H9 (cell line): ENCODE results near the gene CSTPP1. TPM values are rescaled to one million over a fixed set of nuclear protein-coding genes. Genes with fewer than 3 reads are reported as not detected.

Experiments
- DNase-seq: peaks from one replicate; pipeline ENCODE4 v3.0.0-alpha.2; 2017
- H2AFZ ChIP-seq: one replicate; pipeline ENCODE4 v1.6.1; 2013; ENCODE audit warnings: mild to moderate bottlenecking, low read length, control low read depth, moderate library complexity
- H2AK5ac ChIP-seq: 2 replicates; pipeline ENCODE4 v1.6.1; 2013; ENCODE audit warnings: low read length, control low read depth, mixed read lengths; ENCODE audit not compliant: insufficient read length
- H2BK120ac ChIP-seq: one replicate; pipeline ENCODE4 v1.6.1; 2013; ENCODE audit warnings: low read depth, mild to moderate bottlenecking, low read length, control low read depth, inconsistent platforms; ENCODE audit not compliant: poor library complexity, severe bottlenecking
- H2BK12ac ChIP-seq: 2 replicates; pipeline ENCODE4 v1.6.1; 2013; ENCODE audit warnings: low read length, control low read depth, mixed read lengths, low read depth; ENCODE audit not compliant: insufficient read length
- H2BK15ac ChIP-seq: 2 replicates; pipeline ENCODE4 v1.6.1; 2013; ENCODE audit warnings: low read depth, low read length, control low read depth
- H2BK20ac ChIP-seq: one replicate; pipeline ENCODE4 v1.6.1; 2013; ENCODE audit warnings: low read depth, mild to moderate bottlenecking, low read length, control low read depth, inconsistent platforms; ENCODE audit not compliant: poor library complexity, severe bottlenecking
- H2BK5ac ChIP-seq: 2 replicates; pipeline ENCODE4 v1.6.1; 2013; ENCODE audit warnings: low read length, control low read depth, mixed read lengths; ENCODE audit not compliant: insufficient read length
- H3K14ac ChIP-seq: 2 replicates; pipeline ENCODE4 v1.6.1; 2013; ENCODE audit warnings: low read length, control low read depth; ENCODE audit not compliant: insufficient read depth
- H3K18ac ChIP-seq: 2 replicates; pipeline ENCODE4 v1.6.1; 2013; ENCODE audit warnings: low read depth, mild to moderate bottlenecking, mixed read lengths, low read length, control low read depth; ENCODE audit not compliant: insufficient read length
- H3K23ac ChIP-seq: 2 replicates; pipeline ENCODE4 v1.6.1; 2013; ENCODE audit warnings: low read length, control low read depth, mixed read lengths, low read depth; ENCODE audit not compliant: insufficient read length
- H3K23me2 ChIP-seq: 2 replicates; pipeline ENCODE4 v1.6.1; 2013; ENCODE audit warnings: low read depth, mild to moderate bottlenecking, mixed read lengths, low read length, control low read depth; ENCODE audit not compliant: insufficient read length, poor library complexity, severe bottlenecking
- H3K27ac ChIP-seq: 2 replicates; pipeline ENCODE4 v1.5.1; 2013; ENCODE audit warnings: low read length, control low read depth, mixed read lengths, low read depth; ENCODE audit not compliant: insufficient read length
- H3K27me3 ChIP-seq: 2 replicates; pipeline ENCODE4 v1.6.1; 2013; ENCODE audit warnings: low read length, control low read depth, inconsistent platforms; ENCODE audit not compliant: insufficient read depth
- H3K4ac ChIP-seq: 2 replicates; pipeline ENCODE4 v1.6.1; 2013; ENCODE audit warnings: low read depth, mild to moderate bottlenecking, control low read depth, inconsistent platforms, low read length, moderate library complexity
- H3K4me1 ChIP-seq: 2 replicates; pipeline ENCODE4 v1.6.1; 2013; ENCODE audit warnings: low read length, control low read depth, inconsistent platforms; ENCODE audit not compliant: insufficient read depth
- H3K4me2 ChIP-seq: 2 replicates; pipeline ENCODE4 v1.6.1; 2013; ENCODE audit warnings: low read length, control low read depth, mixed read lengths; ENCODE audit not compliant: insufficient read length, insufficient read depth
- H3K56ac ChIP-seq: 2 replicates; pipeline ENCODE4 v1.6.1; 2013; ENCODE audit warnings: low read depth, mild to moderate bottlenecking, mixed read lengths, low read length, control low read depth; ENCODE audit not compliant: insufficient read length
- H3K79me1 ChIP-seq: 2 replicates; pipeline ENCODE4 v1.6.1; 2013; ENCODE audit warnings: low read depth, mild to moderate bottlenecking, moderate library complexity, low read length, control low read depth, inconsistent platforms; ENCODE audit not compliant: insufficient read depth, poor library complexity, severe bottlenecking
- H3K79me2 ChIP-seq: 2 replicates; pipeline ENCODE4 v1.6.1; 2013; ENCODE audit warnings: low read length, control low read depth, inconsistent platforms; ENCODE audit not compliant: insufficient read depth
- H3K9ac ChIP-seq: 2 replicates; pipeline ENCODE4 v1.6.1; 2013; ENCODE audit warnings: low read length, control low read depth, mixed read lengths; ENCODE audit not compliant: insufficient read length; ENCODE audit errors: extremely low read depth
- H3K9me3 ChIP-seq: one replicate; pipeline ENCODE4 v1.6.1; 2013; ENCODE audit warnings: low read depth, low read length, inconsistent platforms; ENCODE audit not compliant: control insufficient read depth
- H3T11ph ChIP-seq: one replicate; pipeline ENCODE4 v1.6.1; 2013; ENCODE audit warnings: mild to moderate bottlenecking, low read length, control low read depth, inconsistent platforms
- H4K20me1 ChIP-seq: one replicate; pipeline ENCODE4 v1.6.1; 2013; ENCODE audit not compliant: control insufficient read depth, insufficient read length, insufficient read depth
- H4K5ac ChIP-seq: 2 replicates; pipeline ENCODE4 v1.6.1; 2013; ENCODE audit warnings: low read depth, mild to moderate bottlenecking, mixed read lengths, low read length, control low read depth; ENCODE audit not compliant: insufficient read length
- H4K8ac ChIP-seq: replicated peaks from 2 replicates; pipeline ENCODE4 v1.6.1; 2013; ENCODE audit warnings: low read length, control low read depth, mixed read lengths, low read depth; ENCODE audit not compliant: insufficient read length
- H4K91ac ChIP-seq: 2 replicates; pipeline ENCODE4 v1.6.1; 2013; ENCODE audit warnings: low read depth, mild to moderate bottlenecking, moderate library complexity, mixed read lengths, low read length, control low read depth; ENCODE audit not compliant: insufficient read length
- H3K27ac Mint-ChIP-seq, 3 experiments: 2 replicates in 2 of 3; 3 replicates in 1 of 3; pipeline ENCODE4 v1.8.0; 2020 to 2021; ENCODE audit warnings: mixed read lengths in 3 of 3, mild to moderate bottlenecking in 1 of 3, moderate library complexity in 1 of 3
- H3K27me3 Mint-ChIP-seq: 2 replicates; pipeline ENCODE4 v1.8.0; 2021; ENCODE audit warnings: low read depth, mild to moderate bottlenecking, moderate library complexity, mixed read lengths
- H3K36me3 Mint-ChIP-seq, 3 experiments: 2 replicates in 2 of 3; 3 replicates in 1 of 3; pipeline ENCODE4 v1.8.0; 2020 to 2021; ENCODE audit warnings: low read depth in 3 of 3, mixed read lengths in 3 of 3; ENCODE audit not compliant: insufficient read depth in 1 of 3
- H3K4me1 Mint-ChIP-seq, 2 experiments: 2 replicates each; pipeline ENCODE4 v1.8.0; 2020; ENCODE audit warnings: mixed read lengths in 2 of 2
- H3K4me3 Mint-ChIP-seq, 2 experiments: 2 replicates in 1 of 2; 3 replicates in 1 of 2; pipeline ENCODE4 v1.8.0; 2020 to 2021; ENCODE audit warnings: mild to moderate bottlenecking in 2 of 2, mixed read lengths in 2 of 2, moderate library complexity in 1 of 2
- H3K9me3 Mint-ChIP-seq, 2 experiments: 2 replicates in 1 of 2; 3 replicates in 1 of 2; pipeline ENCODE4 v1.8.0; 2020; ENCODE audit warnings: mild to moderate bottlenecking in 2 of 2, mixed read lengths in 2 of 2, moderate library complexity in 1 of 2
- WGBS: extraction: QIAGEN DNeasy Blood & Tissue Kit; methylation state at CpG from one replicate; pipeline ENCODE4 v1.1.7; 2013; ENCODE audit warnings: missing lambda C conversion rate, low lambda C conversion rate, mixed read lengths; ENCODE audit not compliant: insufficient read length; ENCODE audit errors: extremely low coverage; 5-methylcytosine and 5-hydroxymethylcytosine counted together
- total RNA-seq: library from RNA; stranded (reverse); gene quantifications from 2 replicates; pipeline ENCODE4 v1.2.1, GENCODE V29; 2021
- TF ChIP-seq, protein P1 (sequence below): fragments of 200-600 bp; sonication (generic); conservative IDR thresholded peaks from 3 replicates; pipeline ENCODE4 v1.8.0; 2021; ENCODE audit warnings: antibody characterized with exemption, mild to moderate bottlenecking

Gene CSTPP1
- total RNA-seq, 1 experiment from 2014 or later = 21.2 TPM

DNA sequence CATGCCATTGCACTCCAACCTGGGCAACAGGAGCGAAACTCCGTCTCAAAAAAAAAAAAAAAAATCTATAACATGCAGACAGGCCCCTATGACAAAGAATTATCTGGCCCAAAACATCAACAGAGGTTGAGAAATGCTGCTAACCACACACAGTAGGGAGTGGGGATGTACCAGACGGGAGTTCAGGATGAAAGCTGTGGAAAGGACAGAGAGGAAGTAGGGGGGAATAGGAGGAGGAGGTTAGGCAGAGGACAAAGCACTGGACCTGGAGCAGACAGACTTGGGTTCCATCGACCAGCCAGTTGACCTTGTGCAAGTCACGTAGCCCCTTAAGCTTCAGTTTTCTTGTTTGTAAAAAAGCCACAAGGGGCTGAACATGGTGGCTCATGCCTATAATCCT lies 30.8 kb upstream of the CSTPP1 start:
- H3K27me3 ChIP-seq = no peaks in the 10 kb centered on the region
- H3K18ac ChIP-seq = no peak overlapping the region
- Mint-ChIP-seq H3K27me3 (no peaks in the 10 kb centered on the region), H3K4me1 (peaks cover 53 to 54% of the 10 kb centered on the region in 2 experiments), H3K36me3 (peaks cover 0 to 1% (median 0%) of the 10 kb centered on the region in 3 experiments; a peak in 2 of 7 replicates), H3K27ac (peak overlapping the region in 1 of 3 experiments; percentile 46; a peak in 1 of 7 replicates), H3K4me3 (no peak overlapping the region), H3K9me3 (no peaks in the 10 kb centered on the region)
- no peaks in the 10 kb centered on the region for H3K79me1 ChIP-seq
- no peak overlapping the region for H3K56ac ChIP-seq
- no peak overlapping the region for H3K4ac ChIP-seq
- no peak overlapping the region for H4K91ac ChIP-seq
- no peaks in the 10 kb centered on the region; the same call in 1 of the 2 replicates for H3K79me2 ChIP-seq
- H3K9me3 ChIP-seq = no peaks in the 10 kb centered on the region
- no peaks in the 10 kb centered on the region for H4K20me1 ChIP-seq
- H2BK120ac ChIP-seq = no peak overlapping the region
- TF ChIP-seq, protein P1, sequence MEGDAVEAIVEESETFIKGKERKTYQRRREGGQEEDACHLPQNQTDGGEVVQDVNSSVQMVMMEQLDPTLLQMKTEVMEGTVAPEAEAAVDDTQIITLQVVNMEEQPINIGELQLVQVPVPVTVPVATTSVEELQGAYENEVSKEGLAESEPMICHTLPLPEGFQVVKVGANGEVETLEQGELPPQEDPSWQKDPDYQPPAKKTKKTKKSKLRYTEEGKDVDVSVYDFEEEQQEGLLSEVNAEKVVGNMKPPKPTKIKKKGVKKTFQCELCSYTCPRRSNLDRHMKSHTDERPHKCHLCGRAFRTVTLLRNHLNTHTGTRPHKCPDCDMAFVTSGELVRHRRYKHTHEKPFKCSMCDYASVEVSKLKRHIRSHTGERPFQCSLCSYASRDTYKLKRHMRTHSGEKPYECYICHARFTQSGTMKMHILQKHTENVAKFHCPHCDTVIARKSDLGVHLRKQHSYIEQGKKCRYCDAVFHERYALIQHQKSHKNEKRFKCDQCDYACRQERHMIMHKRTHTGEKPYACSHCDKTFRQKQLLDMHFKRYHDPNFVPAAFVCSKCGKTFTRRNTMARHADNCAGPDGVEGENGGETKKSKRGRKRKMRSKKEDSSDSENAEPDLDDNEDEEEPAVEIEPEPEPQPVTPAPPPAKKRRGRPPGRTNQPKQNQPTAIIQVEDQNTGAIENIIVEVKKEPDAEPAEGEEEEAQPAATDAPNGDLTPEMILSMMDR = no peak
- no peak for DNase-seq
- H3K14ac ChIP-seq = no peak overlapping the region
- H3K23ac ChIP-seq = no peak overlapping the region
- H4K8ac ChIP-seq = no peak overlapping the region
- H4K5ac ChIP-seq = no peak overlapping the region
- WGBS = no CpG with 5 or more reads among the region's 5 CpGs
- H3K23me2 ChIP-seq = no peaks in the 10 kb centered on the region
- no peak overlapping the region for H2BK12ac ChIP-seq
- H3K9ac ChIP-seq = no peak overlapping the region
- H2BK5ac ChIP-seq = no peak overlapping the region
- H3K27ac ChIP-seq = no peak overlapping the region
- no peak overlapping the region for H3T11ph ChIP-seq
- no peak overlapping the region for H2BK20ac ChIP-seq
- no peak overlapping the region for H2BK15ac ChIP-seq
- H3K4me1 ChIP-seq = peaks cover 3% of the 10 kb centered on the region; the same call in 1 of the 2 replicates
- H2AK5ac ChIP-seq = no peak overlapping the region
- no peak overlapping the region for H3K4me2 ChIP-seq
- no peak overlapping the region for H2AFZ ChIP-seq
